Lower lobe of right lung (tissue), 2 donors: ENCODE results near the gene GPR155. TPM values are rescaled to one million over a fixed set of nuclear protein-coding genes. Genes with fewer than 3 reads are reported as not detected.
"Not testable (repeated sequence)": the region's sequence is repeated elsewhere in the genome, so short reads cannot be mapped to it uniquely, and the experiment has no call there.

Experiments
- ATAC-seq, 2 donors: fragments of 200-7000 bp; cut with Tn5 transposase; one replicate each; pipeline ENCODE4 v1.9.1; 2020 to 2022; ENCODE audit warnings: mild to moderate bottlenecking in 2 of 2, moderate library complexity in 2 of 2
- DNase-seq: peaks from one replicate; pipeline ENCODE4 v3.0.0-alpha.2; 2020
- H3K27ac ChIP-seq: fragments of 200-600 bp; one replicate; pipeline ENCODE4 v1.8.0; 2022
- H3K27me3 ChIP-seq: fragments of 200-600 bp; one replicate; pipeline ENCODE4 v1.8.0; 2022; ENCODE audit warnings: low read depth
- H3K36me3 ChIP-seq: fragments of 200-600 bp; one replicate; pipeline ENCODE4 v1.8.0; 2022; ENCODE audit warnings: mild to moderate bottlenecking
- H3K4me1 ChIP-seq: fragments of 200-600 bp; one replicate; pipeline ENCODE4 v1.8.0; 2022
- H3K4me3 ChIP-seq: fragments of 200-600 bp; one replicate; pipeline ENCODE4 v1.8.0; 2022; ENCODE audit warnings: mild to moderate bottlenecking
- H3K9me3 ChIP-seq: fragments of 200-600 bp; one replicate; pipeline ENCODE4 v1.8.0; 2022
- CTCF ChIP-seq: fragments of 200-600 bp; IDR thresholded peaks from one replicate; pipeline ENCODE4 v1.8.0; 2022; ENCODE audit warnings: antibody characterized with exemption, mild to moderate bottlenecking
- intact Hi-C: fragments of 100-400 bp; cut with DNase I; formaldehyde crosslinking; loops from one replicate; pipeline ENCODE4 v1.11.0; 2022
- total RNA-seq: library from RNA; stranded (reverse); fragmentation: NEBNext Ultra II Directional; extraction: Animal tissue kit (Norgen Biotek cat#: 25700); gene quantifications from one replicate; pipeline ENCODE4 v1.2.1, GENCODE V29; 2021
- donor health status: DM: no; HTN: yes; CAD: no; lungs with severe emphysema.

The GPR155 gene
- total RNA-seq, 1 donor from 2014 or later = 6.2 TPM

GRCh38 chr2:174436351-174436750, 50.5 kb downstream of the GPR155 start:
- intact Hi-C loops = no loop called here
- peaks cover 18% of the 10 kb centered on the region for H3K36me3 ChIP-seq
- H3K4me1 ChIP-seq = no peaks in the 10 kb centered on the region
- TF ChIP-seq CTCF = no peak
- ATAC-seq (no peak), DNase-seq (no peak)
- H3K4me3 ChIP-seq = no peak overlapping the region
- H3K9me3 ChIP-seq = no peaks in the 10 kb centered on the region
- H3K27me3 ChIP-seq = no peaks in the 10 kb centered on the region
- H3K27ac ChIP-seq = no peak overlapping the region

GRCh38 chr2:174431902-174432301, 54.9 kb downstream of the GPR155 start:
- intact Hi-C loops = no loop called here
- DNase-seq = no peak
- no peaks in the 10 kb centered on the region for H3K27me3 ChIP-seq
- H3K27ac ChIP-seq = no peak overlapping the region
- TF ChIP-seq CTCF = no peak
- H3K4me1 ChIP-seq = no peaks in the 10 kb centered on the region
- no peaks in the 10 kb centered on the region for H3K9me3 ChIP-seq
- ATAC-seq = no peak
- H3K4me3 ChIP-seq = no peak overlapping the region
- H3K36me3 ChIP-seq = peaks cover 17% of the 10 kb centered on the region

GRCh38 chr2:174430066-174430465, 56.8 kb downstream of the GPR155 start:
- no peaks in the 10 kb centered on the region for H3K9me3 ChIP-seq
- peaks cover 11% of the 10 kb centered on the region for H3K36me3 ChIP-seq
- no peak for DNase-seq
- no peaks in the 10 kb centered on the region for H3K27me3 ChIP-seq
- no peak for ATAC-seq
- intact Hi-C loops = no loop called here
- no peak for TF ChIP-seq CTCF
- no peak overlapping the region for H3K4me3 ChIP-seq
- no peak overlapping the region for H3K27ac ChIP-seq
- no peaks in the 10 kb centered on the region for H3K4me1 ChIP-seq

GRCh38 chr2:174428214-174428613, 58.6 kb downstream of the GPR155 start:
- Histone ChIP-seq H3K4me1 (no peaks in the 10 kb centered on the region), H3K27ac (no peak overlapping the region), H3K9me3 (no peaks in the 10 kb centered on the region), H3K27me3 (no peaks in the 10 kb centered on the region), H3K4me3 (no peak overlapping the region), H3K36me3 (peaks cover 18% of the 10 kb centered on the region)
- TF ChIP-seq CTCF = no peak
- ATAC-seq (no peak), DNase-seq (no peak)
- intact Hi-C loops = no loop called here

- no peak for DNase-seq
- H3K4me3 ChIP-seq = no peak overlapping the region
- intact Hi-C loops = no loop called here
- no peaks in the 10 kb centered on the region for H3K4me1 ChIP-seq
- no peak for TF ChIP-seq CTCF
- H3K36me3 ChIP-seq = peaks cover 9% of the 10 kb centered on the region
- H3K9me3 ChIP-seq = no peaks in the 10 kb centered on the region
- no peaks in the 10 kb centered on the region for H3K27me3 ChIP-seq
- no peak for ATAC-seq
- H3K27ac ChIP-seq = no peak overlapping the region
Observed at GRCh38 chr2:174412256-174412655, 74.6 kb downstream of the GPR155 start.

GRCh38 chr2:174410039-174410438, 76.8 kb downstream of the GPR155 start:
- DNase-seq = not testable (repeated sequence)

More at GRCh38 chr2:174410039-174410438, 76.8 kb downstream of the GPR155 start:
- ATAC-seq, H3K36me3 ChIP-seq, intact Hi-C loops, H3K4me1 ChIP-seq, H3K27me3 ChIP-seq, H3K27ac ChIP-seq, H3K9me3 ChIP-seq: not testable (repeated sequence)
- H3K4me3 ChIP-seq = peak overlapping the region; percentile 29
